Activated CD8-positive, alpha-beta memory T cell treated with anti-CD3 and anti-CD28 coated beads, Interleukin-2, amount 50 U/mL, for 24 hours (primary cell): Measurements from ENCODE around the gene ZNF628.
"Not testable (repeated sequence)": the region's sequence is repeated elsewhere in the genome, so short reads cannot be mapped to it uniquely, and the experiment has no call there.

Experiments
- DNase-seq: peaks from one replicate; pipeline ENCODE4 v3.0.0-alpha.2; 2020; ENCODE audit errors: extremely low read depth

Gene ZNF628

DNA sequence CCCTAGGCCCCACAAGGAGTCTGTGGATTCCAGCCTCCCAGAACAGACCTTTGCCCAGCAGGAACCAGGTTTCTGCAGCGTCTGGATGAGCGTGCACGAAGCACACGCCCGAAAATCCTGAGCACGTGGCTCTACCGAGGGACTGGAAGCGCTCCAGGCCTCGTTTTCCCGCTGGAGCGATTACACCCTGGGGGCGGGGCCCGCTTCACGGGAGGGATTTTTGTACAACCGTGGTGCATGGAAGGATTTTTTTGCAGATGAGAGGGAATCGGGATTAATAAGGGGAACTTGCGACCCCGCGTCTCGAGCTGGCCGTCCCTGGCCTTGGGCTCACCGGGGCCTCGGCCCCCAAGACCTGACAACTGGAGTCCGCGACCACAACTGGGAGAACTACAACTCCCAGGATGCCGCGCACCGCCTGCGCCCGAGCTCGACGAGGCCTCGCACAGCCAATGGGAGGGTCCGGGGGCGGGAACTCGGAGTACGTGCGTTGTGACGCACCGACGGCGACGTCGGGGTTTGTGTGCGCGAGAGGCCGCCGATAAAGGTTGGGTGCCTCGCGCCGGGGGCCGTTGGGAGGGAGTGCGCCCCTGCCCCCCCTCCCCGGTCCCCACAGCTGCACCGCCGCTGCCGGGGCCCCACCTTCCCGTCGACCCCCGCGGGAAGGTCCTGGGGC is at the start of gene ZNF628:
Gene ZNF628 (plus strand): TSS at position 518 of the 676 bp plus-strand sequence. CDS start 3,294 bp downstream, outside the sequence.
- DNase-seq, result peak; percentile 95

DNA sequence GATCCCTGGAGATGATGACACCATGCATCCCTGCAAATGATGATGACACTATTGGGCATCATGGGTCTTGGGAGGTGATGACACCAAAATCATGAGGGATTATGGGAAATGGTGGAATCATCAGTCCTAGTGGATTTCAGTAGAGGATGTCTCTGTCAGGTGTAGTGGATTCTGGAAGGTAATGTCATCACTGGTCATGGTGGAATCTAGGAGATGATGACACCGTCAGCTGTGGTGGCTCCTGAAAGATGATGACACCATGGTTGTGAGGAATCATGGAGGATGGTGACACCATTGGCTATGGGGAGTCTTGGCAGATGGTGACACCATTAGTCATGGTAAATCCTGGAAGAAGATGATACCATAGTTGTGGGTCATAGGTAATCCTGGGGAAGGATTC is 45.2 kb upstream of the ZNF628 start:
- DNase-seq, result no peak

DNA sequence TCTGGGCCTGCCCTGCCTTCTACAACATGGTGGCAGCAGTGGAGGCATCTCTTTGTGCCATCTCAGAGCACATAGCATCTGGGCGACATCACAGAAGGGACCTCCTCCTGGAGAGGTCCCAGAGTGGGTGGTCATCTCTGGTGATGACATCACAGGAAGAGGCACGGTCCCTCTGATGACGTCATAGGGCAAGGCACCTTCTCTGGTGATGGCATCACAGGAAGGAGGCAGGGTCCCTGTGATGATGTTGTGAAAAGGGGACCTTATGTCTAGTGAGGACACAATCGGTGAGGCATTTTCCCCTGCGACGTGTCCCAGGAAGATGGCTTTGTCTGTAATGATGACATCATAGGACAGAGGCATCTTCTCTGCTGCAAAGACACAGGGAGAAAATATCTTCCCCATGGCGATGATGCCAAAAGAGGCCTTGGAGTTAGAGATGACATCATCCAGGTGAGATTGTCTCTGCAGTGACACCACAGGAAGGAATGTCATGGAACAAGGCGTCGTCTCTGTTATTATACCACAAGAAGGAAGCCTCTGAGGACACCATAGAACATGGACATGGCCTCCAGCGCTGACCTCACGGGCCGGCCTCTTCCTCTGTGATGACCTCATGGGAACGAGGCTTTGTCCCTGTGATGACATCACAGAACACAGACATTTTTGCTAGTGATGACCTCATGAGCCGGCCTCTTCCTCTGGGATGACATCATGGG is 44.0 kb upstream of the ZNF628 start:
- no peak for DNase-seq

DNA sequence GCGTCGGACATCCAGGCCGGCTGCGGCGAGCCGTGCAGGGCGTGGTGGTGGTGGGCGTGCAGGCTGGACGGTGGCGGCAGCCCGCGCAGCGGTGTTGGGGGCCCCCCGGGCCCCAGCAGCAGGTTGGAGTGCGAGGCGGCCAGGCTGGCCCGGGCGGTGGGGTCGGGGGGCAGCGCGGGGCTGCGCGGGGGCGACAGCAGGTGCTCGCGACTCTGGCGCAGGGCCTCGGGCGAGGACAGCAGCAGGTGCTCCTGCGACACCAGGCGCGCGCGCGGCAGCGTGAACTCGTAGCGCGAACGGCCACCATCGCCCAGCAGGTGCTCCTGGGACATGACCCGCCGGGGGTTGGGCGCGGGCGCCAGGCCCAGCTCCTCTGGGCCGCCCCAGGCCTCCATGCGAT is 43.1 kb upstream of the ZNF628 start:
- no peak for DNase-seq

DNA sequence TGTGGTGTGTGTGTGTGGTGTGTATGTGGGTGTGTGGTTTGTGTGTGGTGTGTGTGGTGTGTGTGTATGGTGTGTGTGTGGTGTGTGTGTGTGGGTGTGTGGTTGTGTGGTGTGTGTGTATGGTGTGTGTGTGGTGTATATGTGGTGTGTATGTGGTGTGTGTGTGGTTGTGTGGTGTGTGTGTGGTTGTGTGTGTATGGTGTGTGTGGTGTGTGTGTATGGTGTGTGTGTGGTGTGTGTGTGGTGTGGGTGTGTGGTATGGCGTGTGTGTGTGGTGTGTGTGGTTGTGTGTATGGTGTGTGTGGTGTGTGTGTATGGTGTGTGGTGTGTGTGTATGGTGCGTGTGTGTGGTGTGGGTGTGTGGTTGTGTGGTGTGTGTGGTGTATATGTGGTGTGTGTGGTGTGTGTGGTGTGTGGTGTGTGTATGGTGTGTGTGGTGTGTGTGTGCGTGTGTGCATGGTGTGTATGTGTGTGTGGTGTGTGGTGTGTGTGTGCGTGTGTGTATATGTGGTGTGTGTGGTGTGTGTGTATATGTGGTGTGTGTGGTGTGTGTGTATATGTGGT is 42.0 kb upstream of the ZNF628 start:
- DNase-seq, result no peak

DNA sequence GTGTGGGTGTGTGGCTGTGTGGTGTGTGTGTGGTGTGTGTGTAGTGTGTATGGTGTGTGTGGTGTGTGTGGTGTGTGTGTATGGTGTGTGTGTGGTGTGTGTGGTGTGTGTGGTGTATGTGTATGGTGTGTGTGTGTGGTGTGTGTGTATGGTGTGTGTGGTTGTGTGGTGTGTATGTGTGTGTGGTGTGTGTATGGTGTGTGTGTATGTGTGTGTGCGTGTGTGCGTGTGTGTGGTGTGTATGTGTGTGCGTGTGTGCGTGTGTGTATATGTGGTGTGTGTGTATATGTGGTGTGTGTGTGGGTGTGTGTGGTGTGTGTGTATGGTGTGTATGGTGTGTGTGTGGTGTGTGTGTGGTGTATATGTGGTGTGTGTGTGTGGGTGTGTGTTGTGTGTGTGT is 41.4 kb upstream of the ZNF628 start:
- no peak for DNase-seq

DNA sequence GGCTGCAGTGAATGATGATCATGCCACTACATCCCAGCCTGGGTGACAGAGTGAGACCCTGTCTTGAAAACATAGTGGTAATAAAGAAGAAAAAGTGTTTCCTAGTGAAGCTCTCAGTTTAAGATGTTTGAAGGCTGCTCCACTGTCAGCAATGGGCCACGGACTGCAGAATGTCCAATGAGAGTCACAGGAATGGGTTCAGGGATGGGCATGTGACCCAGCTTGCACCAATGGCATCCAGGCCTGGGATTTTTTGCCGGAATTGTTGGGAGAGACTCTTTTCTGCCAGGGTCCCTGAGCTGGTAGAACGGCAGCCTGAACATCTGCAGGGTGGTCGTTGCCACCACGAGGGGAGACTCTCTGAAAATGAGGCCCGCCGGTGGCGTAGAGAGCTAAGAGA is 39.6 kb upstream of the ZNF628 start:
- no peak for DNase-seq

DNA sequence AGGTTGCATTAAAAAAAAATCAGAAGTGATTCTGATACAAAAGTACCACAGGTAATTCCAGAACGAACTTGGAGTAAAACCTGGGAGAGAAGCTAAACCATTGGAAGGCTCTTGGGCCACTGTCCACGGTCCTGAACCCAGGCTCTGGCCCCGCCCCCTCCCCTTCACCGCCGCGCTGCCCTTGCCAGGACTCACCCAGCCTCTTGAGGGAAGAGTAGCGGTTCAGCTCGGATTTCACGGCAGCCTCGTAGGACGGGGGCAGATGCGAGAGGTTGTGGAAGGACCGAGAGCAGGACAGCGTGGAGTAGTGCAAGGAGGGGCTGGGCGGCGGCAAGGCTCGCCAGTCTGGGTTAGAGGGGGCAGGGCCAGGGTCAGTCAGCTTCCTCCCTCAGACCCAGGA is 39.0 kb upstream of the ZNF628 start:
- no peak for DNase-seq

DNA sequence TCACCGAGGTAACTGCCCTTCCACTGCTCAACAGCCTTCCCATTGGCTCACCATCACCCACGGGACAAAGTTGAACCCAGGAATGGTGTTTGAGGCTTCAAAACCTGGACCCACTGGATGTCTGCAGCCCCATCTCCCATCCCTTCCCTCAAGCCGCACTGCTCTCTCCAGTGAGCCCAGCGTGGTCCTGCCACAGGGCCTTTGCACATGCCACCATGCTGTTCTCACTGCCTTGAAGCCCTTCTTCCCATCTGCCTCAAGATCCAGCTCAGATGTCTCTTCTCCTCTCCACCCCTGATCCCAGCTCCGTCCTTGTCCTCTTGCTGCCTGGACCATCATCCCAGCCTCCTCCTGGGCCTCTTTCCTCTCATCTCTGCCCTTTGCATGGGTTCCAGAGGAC is 37.4 kb upstream of the ZNF628 start:
- DNase-seq, result no peak

DNA sequence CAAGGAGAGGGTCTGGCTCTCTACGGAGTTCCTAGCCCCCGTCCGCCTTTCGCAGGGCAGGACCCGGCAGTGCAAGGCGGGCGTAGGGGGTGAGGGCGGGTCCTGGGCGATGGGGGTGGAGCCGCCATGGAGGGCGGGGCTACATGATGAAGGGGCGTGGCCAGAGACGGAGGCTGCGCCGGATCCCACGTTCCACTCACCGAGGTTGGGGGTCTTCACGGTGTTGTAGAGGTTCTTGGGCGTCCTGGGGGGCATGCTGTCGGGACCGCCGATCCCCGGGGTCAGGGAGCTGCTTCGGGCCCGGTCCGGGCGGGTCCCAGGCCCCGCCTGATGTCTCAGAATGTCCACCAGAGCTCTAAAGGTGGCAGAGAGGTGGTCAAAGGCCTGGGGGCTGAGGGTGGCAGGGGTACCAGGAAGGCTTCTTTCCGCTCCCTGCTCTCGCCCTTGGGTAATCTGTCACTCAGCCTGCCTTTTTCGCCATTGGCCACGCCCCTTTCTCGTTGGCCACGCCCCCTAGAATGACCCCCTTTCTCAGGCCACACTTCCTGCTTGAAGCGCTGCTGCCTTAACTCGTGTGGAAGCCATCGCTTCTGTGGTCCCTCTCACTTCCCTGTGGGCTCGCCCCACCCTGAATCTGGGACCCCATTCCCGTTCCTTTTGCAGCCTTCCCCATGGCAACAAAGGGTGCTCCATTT is 35.9 kb upstream of the ZNF628 start:
- no peak for DNase-seq

DNA sequence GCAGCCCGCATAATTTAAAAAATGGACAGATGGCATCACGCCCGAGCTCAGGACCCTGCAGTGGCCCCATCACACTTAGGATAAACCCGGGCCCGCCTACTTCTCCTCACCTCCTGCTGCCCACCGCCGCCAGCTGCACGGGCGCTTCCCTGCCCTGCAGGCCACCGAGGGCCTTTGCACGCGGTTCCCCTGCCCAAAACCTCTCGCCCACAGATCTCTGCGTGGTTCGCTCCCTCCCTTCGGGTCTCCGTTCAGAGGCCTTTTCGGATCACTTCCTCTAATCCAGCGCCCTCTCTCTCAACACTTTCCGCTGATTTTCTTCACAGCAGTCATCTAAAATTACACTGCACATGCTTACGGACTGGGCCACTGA is 35.1 kb upstream of the ZNF628 start:
- DNase-seq, result no peak

DNA sequence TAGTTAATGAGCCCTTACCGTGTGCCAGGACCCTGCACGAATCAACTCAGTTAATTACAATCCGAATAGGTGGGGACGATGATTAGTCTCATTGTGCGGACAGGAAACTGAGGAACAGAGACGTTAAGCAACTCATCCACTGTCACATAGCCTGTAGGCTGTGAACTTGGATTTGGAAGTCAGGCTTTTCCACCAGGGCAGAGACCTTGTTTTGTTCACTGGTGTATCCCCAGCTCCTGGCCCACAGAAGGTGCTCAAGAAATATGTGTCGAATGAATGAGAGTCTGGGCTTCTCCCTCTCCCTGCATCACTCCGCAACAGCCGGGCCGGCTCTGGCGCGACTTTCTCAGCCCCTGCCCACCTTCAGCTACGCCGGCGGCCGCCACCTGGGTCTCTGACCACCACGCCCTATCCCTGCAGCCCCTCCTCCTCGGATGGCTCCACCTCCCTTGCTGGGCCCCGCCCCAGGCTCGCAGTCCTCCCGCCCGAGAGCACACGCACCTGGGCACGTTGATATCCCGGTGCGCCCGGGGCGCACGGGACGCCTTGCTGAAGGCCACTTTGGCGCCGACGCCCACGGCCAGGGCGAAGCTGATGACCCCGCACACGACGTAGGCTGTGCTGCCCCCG is 34.6 kb upstream of the ZNF628 start:
- DNase-seq, result no peak

DNA sequence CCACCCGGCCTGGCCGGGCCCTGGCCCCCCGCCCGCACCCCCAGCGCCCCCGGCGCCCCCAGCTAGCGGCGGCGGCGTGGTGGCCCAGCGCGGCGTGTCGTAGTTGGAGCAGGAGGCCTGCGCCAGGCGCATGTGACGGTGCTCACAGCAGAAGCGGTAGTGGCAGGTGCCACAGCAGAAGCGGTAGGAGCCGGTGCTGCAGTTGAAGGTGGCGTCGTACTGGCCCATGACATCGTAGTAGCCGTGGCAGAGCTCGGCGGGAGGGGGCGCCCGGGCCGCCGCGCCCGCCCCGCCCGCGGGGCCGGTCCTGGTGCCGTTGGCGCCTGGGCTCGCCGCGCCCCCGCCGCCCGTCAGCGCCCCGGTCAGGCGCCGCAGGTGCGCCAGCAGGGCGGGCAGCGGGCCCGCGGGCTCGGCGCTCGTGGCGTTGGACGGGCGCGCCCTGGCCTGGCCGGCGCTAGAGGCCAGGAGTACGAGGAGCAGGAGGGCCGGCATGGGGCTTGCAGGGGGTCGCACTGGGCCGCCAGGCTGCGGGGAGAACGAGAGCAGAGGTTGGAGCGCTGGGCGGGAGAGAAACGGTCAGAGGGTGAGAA is 34.0 kb upstream of the ZNF628 start:
- DNase-seq, result no peak

DNA sequence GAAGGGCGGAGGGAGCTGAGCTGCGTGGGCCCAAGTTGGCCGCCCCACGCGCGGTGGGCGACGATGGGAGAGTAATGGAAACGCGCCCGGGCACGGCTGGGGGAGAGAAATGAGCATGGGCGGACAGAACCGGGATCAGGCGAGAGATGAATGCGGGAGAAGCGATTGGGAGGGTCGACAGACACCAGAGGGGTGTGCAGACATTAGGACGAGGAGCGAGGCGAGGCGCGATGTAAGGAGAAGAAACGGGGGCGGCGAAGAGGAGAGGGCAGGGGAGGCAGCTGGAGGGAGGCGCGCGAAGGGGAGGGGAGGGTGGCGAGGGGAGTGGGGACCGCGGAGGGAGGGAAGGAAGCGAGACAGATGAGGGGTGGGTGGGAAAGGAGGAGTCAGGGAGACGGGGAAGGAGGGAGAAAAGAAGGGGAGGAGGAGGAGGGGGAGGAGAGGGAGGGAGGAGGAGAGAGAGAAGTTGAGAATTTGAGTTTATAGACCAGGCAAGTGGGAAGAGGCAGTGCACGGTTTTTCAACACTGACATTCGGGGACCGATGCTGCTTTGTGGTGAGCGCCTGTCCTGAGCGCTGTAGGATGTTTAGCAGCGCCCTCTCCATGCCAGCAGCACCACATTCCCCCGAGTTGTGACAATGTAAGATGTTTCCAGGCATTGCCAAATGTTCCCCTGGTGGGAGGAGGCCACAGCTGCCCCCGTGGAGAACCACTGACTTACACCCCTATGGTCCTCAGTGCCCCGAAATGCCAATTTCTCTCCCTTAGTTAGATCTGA is 33.2 kb upstream of the ZNF628 start, which contains the start of gene SHISA7:
Gene SHISA7 (minus strand): TSS at position 256 of the 779 bp plus-strand sequence. CDS start 437 bp downstream, outside the sequence.
- no peak for DNase-seq

DNA sequence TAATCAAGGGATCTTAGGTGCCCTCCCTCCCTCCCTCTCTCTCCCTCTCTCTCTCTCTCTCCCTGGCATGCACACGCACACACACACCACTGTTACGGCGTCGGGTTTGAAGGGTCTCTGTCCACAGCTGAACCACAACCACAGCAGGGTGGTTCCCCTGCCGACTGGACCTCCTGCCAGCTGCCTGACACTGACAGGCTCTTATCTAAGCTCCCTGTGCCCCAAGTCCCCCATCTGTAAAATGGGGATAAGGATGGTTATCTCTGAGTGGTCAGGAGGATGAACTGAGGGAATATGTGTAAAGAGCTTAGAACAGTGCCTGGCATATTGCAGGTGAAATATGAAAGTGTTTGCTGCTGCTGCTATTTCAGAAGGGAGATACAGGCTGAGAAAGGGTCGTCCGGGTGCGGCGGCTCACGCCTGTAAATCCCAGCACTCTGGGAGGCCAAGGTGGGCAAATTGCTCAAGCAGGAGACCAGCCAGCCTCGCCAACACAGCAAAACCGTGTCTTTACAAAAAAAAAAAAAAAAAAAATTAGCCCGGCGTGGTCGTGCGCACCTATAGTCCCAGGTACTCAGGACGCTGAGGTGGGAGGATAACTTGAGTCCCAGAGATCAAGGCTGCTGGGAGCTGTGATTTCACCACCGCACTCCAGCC is 32.5 kb upstream of the ZNF628 start:
- no peak for DNase-seq

DNA sequence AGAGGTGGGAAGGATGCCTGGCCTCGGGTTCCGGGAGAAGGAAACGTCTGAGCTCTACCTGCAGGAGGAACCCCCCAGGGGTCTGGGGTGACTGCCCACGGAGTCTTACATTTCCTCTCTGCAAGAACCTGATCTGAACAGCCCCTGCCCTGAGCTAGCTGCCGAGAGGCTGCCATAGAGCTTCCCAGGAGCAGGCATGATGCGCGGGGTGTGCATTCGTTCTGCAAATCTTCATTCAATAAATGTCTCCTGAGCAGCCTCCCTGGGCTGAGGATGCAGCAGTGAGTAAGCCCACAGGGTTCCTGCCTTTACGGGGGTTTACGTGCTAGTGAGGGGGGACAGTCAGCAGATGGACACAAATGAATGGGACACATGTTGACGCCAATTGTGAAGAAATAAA is 31.8 kb upstream of the ZNF628 start:
- no peak for DNase-seq

DNA sequence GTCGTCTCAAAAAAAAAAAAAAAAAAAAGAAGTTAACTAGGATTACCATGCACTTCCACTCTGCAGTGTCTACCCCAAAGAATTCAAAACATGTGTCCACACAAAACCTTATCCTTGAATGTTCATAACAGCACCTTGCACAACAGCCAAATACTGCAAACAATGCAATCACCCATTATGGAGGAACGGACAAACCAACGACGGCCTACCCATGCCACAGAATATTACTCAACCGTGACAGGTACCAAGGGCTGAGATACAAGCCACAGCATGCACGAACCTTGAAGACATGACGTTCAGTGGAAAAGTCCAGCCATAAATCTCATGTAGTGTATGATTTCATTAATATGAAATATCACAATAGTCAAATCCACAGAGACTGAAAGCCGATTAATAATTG is 30.4 kb upstream of the ZNF628 start:
- no peak for DNase-seq

DNA sequence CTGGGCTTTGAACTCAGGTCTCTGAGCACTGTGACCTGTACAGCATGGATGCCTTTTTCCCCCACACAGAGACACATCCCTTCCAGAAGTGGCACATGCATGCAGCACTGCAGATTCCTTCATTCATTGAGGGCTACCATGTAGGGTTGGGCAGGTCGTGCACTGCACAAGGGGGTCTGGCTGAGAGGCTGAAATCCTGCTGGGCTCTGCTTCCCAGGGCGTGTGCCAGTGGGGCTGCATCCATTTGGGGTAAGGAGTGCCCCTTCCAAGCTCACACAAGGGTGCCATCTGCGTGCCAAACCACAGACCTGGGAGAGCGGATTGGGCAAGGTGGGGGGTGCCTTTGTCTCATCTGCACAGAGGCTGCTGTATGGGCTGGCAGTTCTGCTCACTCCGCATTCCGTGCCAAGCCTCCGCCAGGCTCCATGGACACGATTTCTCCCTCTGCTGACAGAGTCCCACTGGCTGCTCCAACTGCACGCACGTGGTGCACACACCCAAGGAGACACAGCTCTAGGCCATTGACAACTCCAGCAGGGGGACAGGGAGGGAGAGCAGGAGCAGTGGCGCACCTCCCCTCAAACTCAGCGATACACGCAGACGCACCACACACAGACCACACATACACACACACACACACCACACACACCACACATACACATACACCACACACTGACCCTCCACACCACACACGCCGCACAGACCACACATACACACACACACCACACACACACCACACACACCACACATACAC is 28.8 kb upstream of the ZNF628 start:
- DNase-seq, result no peak

DNA sequence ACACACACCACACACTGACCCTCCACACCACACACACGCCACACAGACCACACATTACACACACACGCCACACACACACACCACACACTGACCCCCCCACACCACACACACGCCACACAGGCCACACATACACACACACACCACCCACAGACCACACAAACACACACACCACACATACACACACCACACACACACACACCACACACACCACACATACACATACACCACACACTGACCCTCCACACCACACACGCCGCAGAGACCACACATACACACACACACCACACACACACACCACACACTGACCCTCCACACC is 28.3 kb upstream of the ZNF628 start:
- DNase-seq, result not testable (repeated sequence)

DNA sequence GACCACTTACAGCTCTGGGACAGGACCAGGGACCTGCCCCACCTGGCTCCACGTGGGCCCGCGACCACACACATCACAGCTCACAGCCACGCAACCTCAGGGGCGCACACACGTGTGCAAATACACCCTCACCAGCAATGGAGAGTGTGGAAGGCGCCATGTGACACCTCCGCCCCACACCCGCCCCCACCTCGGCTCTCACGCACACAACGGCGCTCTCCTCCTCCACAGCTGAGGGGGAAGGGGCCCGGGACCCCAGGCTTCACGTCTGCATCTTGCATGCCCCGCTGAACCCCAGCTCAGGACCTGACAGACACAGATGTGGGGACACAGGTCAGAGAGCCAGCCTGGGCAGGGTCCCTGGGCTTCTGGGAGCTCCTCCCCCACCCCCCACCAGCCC is 26.9 kb upstream of the ZNF628 start:
- no peak for DNase-seq
